GM10266 (cell line): ENCODE measurements around the gene GLIS1.
"Not testable (repeated sequence)": the region's sequence is repeated elsewhere in the genome, so short reads cannot be mapped to it uniquely, and the experiment has no call there.

Source experiments
- DNase-seq: peaks from one replicate; pipeline ENCODE4 v3.0.0; 2012; ENCODE audit errors: extremely low spot score
- TF ChIP-seq, protein P1 (sequence below): IDR thresholded peaks from 2 replicates; pipeline ENCODE4 v1.5.1; 2012; ENCODE audit warnings: mild to moderate bottlenecking, low read depth; ENCODE audit not compliant: control insufficient read depth, insufficient read depth; ENCODE audit errors: missing control alignments

Gene GLIS1

DNA sequence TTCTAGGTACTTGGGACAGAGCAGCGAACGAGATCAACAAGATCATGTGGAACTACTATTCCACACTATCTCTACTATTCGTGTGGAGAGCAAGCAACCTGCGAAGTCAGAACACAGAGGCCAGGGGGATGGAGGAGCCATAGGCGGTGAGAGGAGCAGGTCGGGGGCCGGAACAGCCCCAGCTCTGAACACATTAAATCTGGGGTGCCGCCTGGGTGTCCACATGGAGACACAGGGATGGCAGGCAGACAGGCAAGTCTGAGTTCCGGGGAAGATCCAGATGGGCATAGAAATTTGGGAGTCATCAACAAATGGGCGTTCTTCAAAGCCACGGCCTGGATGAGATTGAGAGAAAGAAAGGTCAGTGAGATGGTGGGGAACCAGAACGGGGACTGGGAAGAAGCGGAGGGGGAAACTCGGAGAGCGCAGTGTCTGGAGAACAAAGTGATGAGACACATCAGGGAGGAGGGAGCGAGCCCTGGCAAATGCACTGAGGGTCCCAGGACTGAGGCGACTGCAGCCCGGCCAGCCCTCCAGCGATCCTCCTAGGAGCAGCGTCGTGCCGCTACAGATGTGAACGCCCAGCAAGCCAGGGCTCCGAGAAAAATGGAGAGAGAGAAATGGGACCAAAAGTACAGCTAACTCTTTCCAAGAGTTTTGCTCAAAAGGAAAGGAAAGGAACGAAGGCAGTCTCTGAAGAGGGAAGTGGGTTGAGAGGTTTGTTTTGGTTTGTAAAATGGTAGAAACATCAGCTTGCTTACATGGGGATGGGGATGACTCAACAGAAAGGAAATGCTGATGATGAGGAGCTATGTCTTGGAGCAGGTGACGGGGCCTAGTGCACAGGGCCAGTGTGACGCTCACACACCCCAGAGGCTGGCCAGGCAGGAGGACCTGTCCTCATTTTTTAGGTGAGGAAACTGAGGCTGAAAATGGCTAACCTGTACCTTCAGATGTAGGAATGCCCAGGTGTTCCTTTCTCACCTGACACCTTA is 84.5 kb downstream of the GLIS1 start:
- TF ChIP-seq, protein P1, sequence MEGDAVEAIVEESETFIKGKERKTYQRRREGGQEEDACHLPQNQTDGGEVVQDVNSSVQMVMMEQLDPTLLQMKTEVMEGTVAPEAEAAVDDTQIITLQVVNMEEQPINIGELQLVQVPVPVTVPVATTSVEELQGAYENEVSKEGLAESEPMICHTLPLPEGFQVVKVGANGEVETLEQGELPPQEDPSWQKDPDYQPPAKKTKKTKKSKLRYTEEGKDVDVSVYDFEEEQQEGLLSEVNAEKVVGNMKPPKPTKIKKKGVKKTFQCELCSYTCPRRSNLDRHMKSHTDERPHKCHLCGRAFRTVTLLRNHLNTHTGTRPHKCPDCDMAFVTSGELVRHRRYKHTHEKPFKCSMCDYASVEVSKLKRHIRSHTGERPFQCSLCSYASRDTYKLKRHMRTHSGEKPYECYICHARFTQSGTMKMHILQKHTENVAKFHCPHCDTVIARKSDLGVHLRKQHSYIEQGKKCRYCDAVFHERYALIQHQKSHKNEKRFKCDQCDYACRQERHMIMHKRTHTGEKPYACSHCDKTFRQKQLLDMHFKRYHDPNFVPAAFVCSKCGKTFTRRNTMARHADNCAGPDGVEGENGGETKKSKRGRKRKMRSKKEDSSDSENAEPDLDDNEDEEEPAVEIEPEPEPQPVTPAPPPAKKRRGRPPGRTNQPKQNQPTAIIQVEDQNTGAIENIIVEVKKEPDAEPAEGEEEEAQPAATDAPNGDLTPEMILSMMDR, result no peak
- DNase-seq, result no peak

DNA sequence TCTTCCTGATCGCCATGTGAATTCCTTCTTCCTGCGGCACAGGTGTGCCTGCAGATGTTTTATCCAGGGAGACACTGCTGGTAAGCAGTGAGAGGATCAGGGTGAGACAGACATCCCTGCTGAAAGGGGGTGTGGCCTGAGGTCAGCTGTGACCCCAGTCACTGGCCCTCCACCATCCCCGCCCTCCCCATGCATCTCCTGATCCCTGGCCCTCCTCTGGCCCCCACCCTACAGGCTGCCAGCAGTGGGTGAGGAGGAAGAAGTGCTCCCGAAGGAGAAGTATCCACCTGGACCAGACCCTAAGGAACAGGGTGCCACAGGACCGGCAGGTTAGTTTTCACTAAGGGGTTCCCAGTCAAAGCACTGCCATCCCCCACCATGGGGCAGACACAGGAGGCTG is 85.3 kb downstream of the GLIS1 start:
- DNase-seq, result no peak
- TF ChIP-seq, protein P1, result no peak

DNA sequence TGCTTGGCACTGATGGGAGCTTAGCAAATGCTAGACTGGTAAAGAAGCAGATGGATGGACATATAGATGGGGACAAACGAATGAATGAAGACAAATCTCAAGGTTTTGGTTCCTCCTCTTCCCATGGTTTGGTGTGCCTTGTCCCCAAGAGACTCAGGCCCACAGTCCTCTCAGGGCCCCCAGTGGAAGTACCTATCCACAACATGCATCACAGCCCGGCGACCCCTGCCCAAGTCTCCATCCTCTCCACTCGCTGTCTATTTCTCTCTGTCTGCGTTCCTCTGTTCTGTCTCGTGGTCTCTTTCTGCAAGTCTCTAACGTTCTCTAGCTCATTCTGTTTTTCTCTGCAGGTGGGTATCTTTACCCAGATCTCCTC is 85.8 kb downstream of the GLIS1 start:
- TF ChIP-seq, protein P1, result no peak
- no peak for DNase-seq

DNA sequence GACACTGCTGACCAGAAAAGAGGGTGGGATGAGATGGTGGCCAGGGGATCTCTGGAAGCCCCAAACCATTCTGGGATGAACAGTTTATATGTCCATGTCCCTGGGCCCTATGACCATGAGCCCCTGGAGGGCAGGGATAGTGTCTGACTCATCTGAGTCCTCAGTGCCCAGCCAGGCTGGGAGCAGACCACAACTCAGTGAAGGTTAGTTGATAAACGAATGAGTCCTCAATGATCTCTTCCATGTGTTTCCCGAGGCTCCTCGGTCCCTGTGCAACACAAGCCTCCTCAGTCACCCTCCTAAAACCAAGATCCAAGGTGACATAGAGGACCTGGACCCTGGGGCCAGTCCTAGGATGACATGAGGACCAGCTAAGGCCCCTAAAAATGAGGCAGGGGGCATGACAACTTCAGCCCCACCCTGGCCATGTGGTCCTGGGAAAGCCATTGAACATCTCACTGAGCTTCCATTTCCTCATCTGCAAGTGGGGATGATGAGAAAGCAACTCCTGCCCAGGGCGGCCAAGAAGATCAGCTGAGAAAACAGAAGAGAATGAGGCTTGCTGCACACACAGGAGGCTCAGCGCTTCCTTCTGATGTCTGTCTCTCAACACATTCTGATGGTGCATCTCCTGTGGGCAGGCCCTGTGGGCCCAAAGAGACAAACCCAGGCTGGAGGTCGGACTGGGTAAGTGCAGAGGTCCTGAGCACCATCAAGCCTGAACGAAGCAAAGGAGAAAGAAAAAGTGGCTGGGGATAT is 86.3 kb downstream of the GLIS1 start:
- no peak for DNase-seq
- TF ChIP-seq, protein P1, result no peak

DNA sequence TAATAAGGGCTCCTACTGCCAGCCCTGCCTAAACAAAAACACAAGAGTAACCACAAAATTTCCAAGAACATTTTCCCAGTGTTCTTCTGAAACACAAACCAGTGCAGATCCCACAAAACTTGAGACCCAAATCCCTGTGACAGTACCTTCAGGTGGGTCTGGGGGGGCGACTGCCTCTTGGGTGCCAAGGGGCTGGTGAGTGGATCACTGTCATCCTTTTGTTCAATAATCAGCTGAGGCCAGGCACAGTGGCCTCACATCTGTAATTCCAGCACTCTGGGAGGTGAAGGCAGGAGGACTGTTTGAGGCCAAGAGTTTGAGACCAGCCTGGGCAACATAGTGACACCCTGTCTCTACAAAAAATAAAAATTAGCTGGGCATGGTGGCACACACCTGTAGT is 87.6 kb downstream of the GLIS1 start:
- TF ChIP-seq, protein P1, result no peak
- DNase-seq, result no peak

DNA sequence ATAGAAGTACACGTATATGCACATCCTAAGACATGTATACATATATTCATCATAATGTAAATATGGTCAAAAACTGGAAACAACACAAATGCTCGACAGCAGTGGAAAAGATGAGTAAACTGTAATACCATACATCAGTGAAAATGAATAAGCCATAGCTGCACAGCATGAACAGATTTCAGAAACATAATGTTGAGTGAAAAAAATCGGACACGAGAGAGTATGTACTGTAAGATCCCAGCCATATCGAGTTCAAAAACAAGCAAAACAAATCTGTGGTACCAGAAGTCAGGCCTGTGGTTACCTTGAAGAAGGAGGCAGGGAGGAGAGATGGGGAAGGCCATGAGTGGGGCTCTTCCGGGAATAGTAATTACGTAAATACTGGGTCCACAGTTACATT is 90.4 kb downstream of the GLIS1 start:
- no peak for DNase-seq

DNA sequence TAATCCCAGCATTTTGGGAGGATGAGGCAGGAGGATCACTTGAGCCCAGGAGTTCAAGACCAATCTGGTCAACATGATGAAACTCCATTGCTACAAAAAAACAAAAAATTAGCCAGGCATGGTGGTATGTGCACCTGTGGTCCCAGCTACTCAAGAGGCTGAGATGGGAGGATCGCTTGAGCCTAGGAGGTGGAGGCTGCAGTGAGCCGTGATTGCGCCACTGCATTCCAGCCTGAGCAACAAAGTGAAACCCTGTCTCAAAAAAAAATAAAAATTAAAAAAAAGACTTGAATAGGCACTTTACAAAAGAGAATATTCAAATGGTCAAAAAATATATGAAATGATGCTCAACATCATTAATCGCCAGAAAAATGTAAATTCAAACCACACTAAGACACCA is 91.0 kb downstream of the GLIS1 start:
- not testable (repeated sequence) for DNase-seq

More for the DNA sequence above, 90.4 kb downstream of the GLIS1 start:
- TF ChIP-seq, protein P1, result no peak
